Measurements from ENCODE around the gene SUZ12. TPM values are rescaled to one million over a fixed set of nuclear protein-coding genes. Genes with fewer than 3 reads are reported as not detected.
A peak's percentile ranks its signal among the peaks of the same experiment; 100 is the strongest.
"Not testable (repeated sequence)": the region's sequence is repeated elsewhere in the genome, so short reads cannot be mapped to it uniquely, and the experiment has no call there.

The SUZ12 gene
- total RNA-seq, 1 experiment from 2014 or later = 38.5 TPM

- H3K27me3 Mint-ChIP-seq (ENCODE audit: low read depth); H3K4me3 Mint-ChIP-seq; H3K4me2 ChIP-seq (ENCODE audit: insufficient read depth, insufficient read length, low read length); H3K4me1 Mint-ChIP-seq; H2AFZ ChIP-seq (ENCODE audit: low read length); H4K5ac ChIP-seq (ENCODE audit: insufficient read length, low read depth, low read length); H3K9ac ChIP-seq (ENCODE audit: extremely low read depth, insufficient read length, low read length); H3K23ac ChIP-seq (ENCODE audit: insufficient read length, low read depth, low read length); H3K56ac ChIP-seq (ENCODE audit: insufficient read length, low read depth, low read length); H3K27me3 ChIP-seq (ENCODE audit: insufficient read depth, low read length); H3K4me1 ChIP-seq (ENCODE audit: insufficient read depth, low read length); H2BK20ac ChIP-seq (ENCODE audit: low read depth, low read length, poor library complexity, severe bottlenecking); H4K20me1 ChIP-seq (ENCODE audit: control insufficient read depth, insufficient read depth, insufficient read length); H3T11ph ChIP-seq (ENCODE audit: low read length); H3K27ac Mint-ChIP-seq; H4K8ac ChIP-seq (replicated peaks; ENCODE audit: insufficient read length, low read depth, low read length); H3K23me2 ChIP-seq (ENCODE audit: insufficient read length, low read depth, low read length, poor library complexity, severe bottlenecking); H2BK120ac ChIP-seq (ENCODE audit: low read depth, low read length, poor library complexity, severe bottlenecking); H2BK15ac ChIP-seq (ENCODE audit: low read depth, low read length); DNase-seq; H3K79me2 ChIP-seq (ENCODE audit: insufficient read depth, low read length); H4K91ac ChIP-seq (ENCODE audit: insufficient read length, low read depth, low read length); H3K79me1 ChIP-seq (ENCODE audit: insufficient read depth, low read depth, low read length, poor library complexity, severe bottlenecking); H2BK5ac ChIP-seq (ENCODE audit: insufficient read length, low read length); H3K36me3 Mint-ChIP-seq (ENCODE audit: insufficient read depth in 1 of 3, low read depth in 3 of 3); H3K9me3 ChIP-seq (ENCODE audit: control insufficient read depth, low read depth, low read length); H3K27ac ChIP-seq (ENCODE audit: insufficient read length, low read depth, low read length); H2BK12ac ChIP-seq (ENCODE audit: insufficient read length, low read depth, low read length); H3K14ac ChIP-seq (ENCODE audit: insufficient read depth, low read length); H3K4ac ChIP-seq (ENCODE audit: low read depth, low read length); H2AK5ac ChIP-seq (ENCODE audit: insufficient read length, low read length); H3K9me3 Mint-ChIP-seq; H3K18ac ChIP-seq (ENCODE audit: insufficient read length, low read depth, low read length): not testable (repeated sequence)
- TF ChIP-seq CTCF (conservative IDR thresholded peaks at IDR 0.05) = peak; percentile 38
- no CpG with 5 or more reads among the region's 6 CpGs for WGBS (ENCODE audit: extremely low coverage, insufficient read length, low lambda C conversion rate)
Observed at GRCh38 chr17:31912705-31913104, 24.1 kb upstream of the SUZ12 start.
